Measurements from ENCODE around the gene ACMSD. TPM values are rescaled to one million over a fixed set of nuclear protein-coding genes. Genes with fewer than 3 reads are reported as not detected.
A peak's percentile ranks its signal among the peaks of the same experiment; 100 is the strongest.

ACMSD gene
- polyA plus RNA-seq, 1 experiment, result not detected

DNA sequence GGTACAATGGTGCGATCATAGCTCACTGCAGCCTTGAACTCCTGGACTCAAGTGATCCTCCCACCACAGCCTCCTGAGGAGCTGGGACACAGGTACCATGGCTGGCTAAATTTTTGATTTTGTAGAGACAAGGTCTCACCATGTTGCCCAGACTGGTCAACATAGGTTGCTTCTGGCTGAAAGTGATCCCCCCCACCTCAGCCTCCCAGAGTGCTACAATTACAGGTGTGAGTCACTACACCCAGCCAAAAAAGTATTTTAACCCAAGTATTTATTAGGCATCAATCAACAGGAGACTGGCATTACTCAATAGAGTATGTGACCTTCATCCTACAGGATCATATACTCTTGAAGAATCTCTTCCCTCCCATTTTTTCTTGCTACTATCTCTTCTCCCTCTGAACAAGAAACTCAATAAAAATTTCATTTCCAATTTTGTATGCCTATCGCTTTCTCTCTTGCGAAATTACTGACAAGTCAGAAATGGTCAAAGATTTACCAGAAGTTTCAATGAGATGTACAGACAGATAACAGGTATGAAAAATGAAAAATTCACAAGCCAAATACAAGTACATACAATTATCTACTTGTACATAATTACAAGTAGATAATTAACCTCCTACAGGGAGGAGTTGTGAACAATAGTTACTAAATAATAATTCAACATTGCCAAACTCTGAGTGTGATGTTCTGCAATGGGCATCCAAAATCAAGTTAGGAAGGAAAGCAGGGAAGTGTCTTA is 45.3 kb downstream of the ACMSD start:
- CTCF ChIA-PET, result no interaction called here
- TF ChIP-seq CTCF (IDR thresholded peaks at IDR 0.05; ENCODE audit: low read depth, low read length), result no peak

DNA sequence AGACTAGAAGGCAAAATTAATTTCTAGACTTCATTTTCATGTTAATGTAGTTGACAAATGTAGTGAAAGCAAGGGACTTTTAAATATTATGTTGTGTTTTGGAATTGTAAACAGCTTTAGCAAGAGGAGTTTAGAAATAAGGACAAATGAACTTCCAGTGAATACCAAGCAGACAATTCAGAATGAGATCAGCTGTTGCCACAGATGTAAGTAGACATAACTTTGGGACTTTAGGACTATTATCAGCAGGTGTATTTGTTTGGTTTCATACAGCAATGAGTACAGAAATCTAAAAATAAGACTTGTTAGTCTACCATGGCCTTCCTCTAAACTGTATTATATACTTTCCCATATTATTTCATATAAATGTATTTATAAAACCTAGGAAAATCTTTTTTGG is 46.0 kb downstream of the ACMSD start:
- no peak for DNase-seq (ENCODE audit: low read depth, low spot score)
- no peaks in the 10 kb centered on the region for H3K27me3 ChIP-seq (ENCODE audit: control insufficient read depth, insufficient read depth, low read length)
- H3K4me3 ChIP-seq (ENCODE audit: low read depth, low read length), result no peak overlapping the region
- H3K9me3 ChIP-seq (ENCODE audit: control insufficient read depth, insufficient read depth, low read length), result no peaks in the 10 kb centered on the region
- POLR2A ChIA-PET, result no interaction called here
- no peak overlapping the region for H3K27ac ChIP-seq (ENCODE audit: low read depth, low read length)
- CTCF ChIA-PET, result interaction anchor here (1.0 kb wide), 1 partner anchor 14 kb away, joined by 3 read pairs; no protein-coding TSS in a partner anchor
- TF ChIP-seq CTCF (IDR thresholded peaks at IDR 0.05; ENCODE audit: low read depth, low read length), result no peak

More for the DNA sequence above, 45.3 kb downstream of the ACMSD start:
- Histone ChIP-seq H3K4me3 (ENCODE audit: low read depth, low read length) (no peak overlapping the region), H3K9me3 (ENCODE audit: control insufficient read depth, insufficient read depth, low read length) (no peaks in the 10 kb centered on the region), H3K27ac (ENCODE audit: low read depth, low read length) (no peak overlapping the region), H3K27me3 (ENCODE audit: control insufficient read depth, insufficient read depth, low read length) (no peaks in the 10 kb centered on the region)
- POLR2A ChIA-PET, result no interaction called here
- DNase-seq (ENCODE audit: low read depth, low spot score), result no peak

- TF ChIP-seq CTCF (IDR thresholded peaks at IDR 0.05; ENCODE audit: low read depth, low read length), result no peak
- H3K9me3 ChIP-seq (ENCODE audit: control insufficient read depth, insufficient read depth, low read length), result no peaks in the 10 kb centered on the region
- no peaks in the 10 kb centered on the region for H3K27me3 ChIP-seq (ENCODE audit: control insufficient read depth, insufficient read depth, low read length)
- ChIA-PET CTCF (interaction anchor here (1.8 kb wide), 1 partner anchor 432 kb away, joined by 10 read pairs; no protein-coding TSS in a partner anchor), POLR2A (no interaction called here)
- H3K27ac ChIP-seq (ENCODE audit: low read depth, low read length), result no peak overlapping the region
- H3K4me3 ChIP-seq (ENCODE audit: low read depth, low read length), result no peak overlapping the region
- no peak for DNase-seq (ENCODE audit: low read depth, low spot score)
These were observed 54.0 kb downstream of the ACMSD start for GRCh38 chr2:134892282-134893035.

- no peaks in the 10 kb centered on the region for H3K9me3 ChIP-seq (ENCODE audit: control insufficient read depth, insufficient read depth, low read length)
- peak; percentile 43 for TF ChIP-seq CTCF (IDR thresholded peaks at IDR 0.05; ENCODE audit: low read depth, low read length)
- POLR2A ChIA-PET, result no interaction called here
- no peak for DNase-seq (ENCODE audit: low read depth, low spot score)
- H3K27ac ChIP-seq (ENCODE audit: low read depth, low read length), result no peak overlapping the region
- H3K4me3 ChIP-seq (ENCODE audit: low read depth, low read length), result no peak overlapping the region
- CTCF ChIA-PET, result interaction anchor here (0.7 to 1.8 kb wide), 10 partner anchors 9 to 1014 kb away, joined by 3 to 20 read pairs (median 4); no protein-coding TSS in a partner anchor
- H3K27me3 ChIP-seq (ENCODE audit: control insufficient read depth, insufficient read depth, low read length), result no peaks in the 10 kb centered on the region
These were observed 59.5 kb downstream of the ACMSD start for GRCh38 chr2:134897932-134898331.

DNA sequence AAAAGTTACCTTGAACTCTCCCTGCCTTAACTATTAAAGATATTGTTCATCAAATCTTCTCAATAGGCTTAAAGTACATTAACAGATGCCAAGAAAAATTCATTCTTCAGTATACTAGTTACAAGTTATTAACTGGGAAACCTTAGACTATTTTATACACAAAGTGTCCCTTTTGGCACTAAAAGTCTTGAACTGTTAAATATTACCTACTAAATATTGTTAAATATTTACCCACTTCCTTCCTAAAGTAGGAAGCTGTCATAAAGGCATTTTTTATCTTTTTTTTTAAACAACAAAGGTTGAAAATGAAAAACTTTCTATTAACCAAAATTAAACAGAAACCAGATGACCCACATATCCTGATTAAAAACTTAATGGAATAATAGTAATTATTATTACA is 60.8 kb downstream of the ACMSD start:
- ChIA-PET POLR2A (no interaction called here), CTCF (interaction anchor here (0.7 kb wide), 1 partner anchor 448 kb away, joined by 9 read pairs; no protein-coding TSS in a partner anchor)
- H3K27me3 ChIP-seq (ENCODE audit: control insufficient read depth, insufficient read depth, low read length), result no peaks in the 10 kb centered on the region
- no peak for TF ChIP-seq CTCF (IDR thresholded peaks at IDR 0.05; ENCODE audit: low read depth, low read length)
- no peak overlapping the region for H3K4me3 ChIP-seq (ENCODE audit: low read depth, low read length)
- H3K27ac ChIP-seq (ENCODE audit: low read depth, low read length), result no peak overlapping the region
- no peak for DNase-seq (ENCODE audit: low read depth, low spot score)
- no peaks in the 10 kb centered on the region for H3K9me3 ChIP-seq (ENCODE audit: control insufficient read depth, insufficient read depth, low read length)
